Common myeloid progenitor, CD34-positive (primary cell): Measurements from ENCODE around the gene DAPK1.
"Not testable (repeated sequence)": the region's sequence is repeated elsewhere in the genome, so short reads cannot be mapped to it uniquely, and the experiment has no call there.

Source experiments
- CTCF ChIA-PET: fragments of 350-600 bp; sonication (Branson Sonifier 250); formaldehyde crosslinking; loops from one replicate; lab custom pipeline; 2021; ENCODE audit warnings: antibody characterized with exemption; lab: Charles Lee
- POLR2A ChIA-PET: fragments of 350-600 bp; sonication (Branson Sonifier 250); formaldehyde crosslinking; loops from one replicate; lab custom pipeline; 2021; ENCODE audit warnings: antibody characterized with exemption; lab: Charles Lee
- DNase-seq, 3 donors: peaks; one replicate each; pipeline versions ENCODE4 v3.0.0 to v3.0.0-alpha.2; 2013
- H3K27ac ChIP-seq, 2 experiments: 1 replicate in 1 of 2; 2 replicates in 1 of 2; pipeline ENCODE4 v1.7.0; 2013; ENCODE audit warnings: inconsistent platforms in 2 of 2, low read length in 2 of 2, mild to moderate bottlenecking in 2 of 2, low read depth in 1 of 2, moderate library complexity in 1 of 2; ENCODE audit not compliant: severe bottlenecking in 2 of 2, insufficient read depth in 1 of 2, poor library complexity in 1 of 2
- H3K27me3 ChIP-seq, 5 experiments: replicated peaks in 2 of 5; 1 replicate in 3 of 5; 2 replicates in 2 of 5; pipeline versions ENCODE4 v1.6.1 to v1.7.0; 2013; ENCODE audit warnings: low read length in 4 of 5, mild to moderate bottlenecking in 2 of 5, moderate library complexity in 2 of 5, inconsistent platforms in 1 of 5; ENCODE audit not compliant: insufficient read depth in 5 of 5, control insufficient read depth in 4 of 5
- H3K36me3 ChIP-seq, 4 experiments: 1 replicate in 2 of 4; 2 replicates in 2 of 4; pipeline versions ENCODE4 v1.6.1 to v1.7.0; 2013; ENCODE audit warnings: low read length in 3 of 4, control low read depth in 1 of 4, mild to moderate bottlenecking in 1 of 4; ENCODE audit not compliant: control insufficient read depth in 4 of 4, insufficient read depth in 4 of 4
- H3K4me1 ChIP-seq, 4 experiments: 1 replicate in 3 of 4; 2 replicates in 1 of 4; pipeline versions ENCODE4 v1.6.1 to v1.7.1; 2013; ENCODE audit warnings: low read length in 3 of 4, mild to moderate bottlenecking in 3 of 4, control low read depth in 1 of 4, inconsistent platforms in 1 of 4, moderate library complexity in 1 of 4; ENCODE audit not compliant: control insufficient read depth in 4 of 4, insufficient read depth in 4 of 4; ENCODE audit errors: control extremely low read depth in 1 of 4
- H3K4me3 ChIP-seq, 7 experiments: 1 replicate in 4 of 7; 2 replicates in 3 of 7; pipeline versions ENCODE4 v1.5.1 to v1.7.0; 2013; ENCODE audit warnings: mild to moderate bottlenecking in 7 of 7, low read length in 6 of 7, moderate library complexity in 6 of 7, inconsistent platforms in 2 of 7, low read depth in 2 of 7, control low read depth in 1 of 7; ENCODE audit not compliant: insufficient read depth in 4 of 7, control insufficient read depth in 1 of 7; ENCODE audit errors: extremely low read depth in 1 of 7
- H3K9me3 ChIP-seq, 5 experiments: 1 replicate in 4 of 5; 2 replicates in 1 of 5; pipeline versions ENCODE4 v1.6.1 to v1.7.1; 2013; ENCODE audit warnings: low read length in 4 of 5, mild to moderate bottlenecking in 2 of 5, inconsistent platforms in 1 of 5, low read depth in 1 of 5, moderate library complexity in 1 of 5; ENCODE audit not compliant: control insufficient read depth in 4 of 5, insufficient read depth in 2 of 5; ENCODE audit errors: control extremely low read depth in 1 of 5
- WGBS: methylation state at CpG from one replicate; pipeline ENCODE4 v1.1.5; 2013; ENCODE audit not compliant: insufficient coverage; 5-methylcytosine and 5-hydroxymethylcytosine counted together

The DAPK1 gene

DNA sequence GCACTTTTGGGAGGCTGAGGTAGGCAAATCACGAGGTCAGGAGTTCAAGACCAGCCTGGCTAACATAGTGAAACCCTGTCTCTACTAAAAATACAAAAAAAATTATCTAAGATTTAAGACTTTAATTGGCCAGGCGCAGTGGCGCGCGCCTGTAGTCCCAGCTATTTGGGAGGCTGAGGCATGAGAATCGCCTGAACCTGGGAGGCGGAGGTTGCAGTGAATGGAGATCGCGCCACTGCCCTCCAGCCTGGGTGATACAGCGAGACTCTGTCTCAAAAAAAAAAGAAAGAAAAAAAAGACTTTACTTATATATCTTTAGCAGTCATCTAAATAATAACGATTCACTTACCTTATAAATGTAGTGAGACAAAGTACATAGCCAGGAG is 3.6 kb downstream of the DAPK1 start:
- POLR2A ChIA-PET, DNase-seq, H3K9me3 ChIP-seq, H3K27me3 ChIP-seq: not testable (repeated sequence)
- WGBS: 93% methylated on average over 7 of the region's 11 CpGs
- Histone ChIP-seq H3K4me1 (peaks cover 47 to 82% (median 66%) of the 10 kb centered on the region in 4 experiments), H3K36me3 (peaks cover 7 to 11% (median 8%) of the 10 kb centered on the region in 4 experiments), H3K27ac (peak overlapping the region; percentile 15 to 63), H3K4me3 (peak overlapping the region in 4 of 7 experiments; percentile 46 to 98 (median 76))
- CTCF ChIA-PET: interaction anchor here (0.6 to 1.7 kb wide), 5 partner anchors 14 to 183 kb away, joined by 3 to 11 read pairs (median 3); no protein-coding TSS in a partner anchor

DNA sequence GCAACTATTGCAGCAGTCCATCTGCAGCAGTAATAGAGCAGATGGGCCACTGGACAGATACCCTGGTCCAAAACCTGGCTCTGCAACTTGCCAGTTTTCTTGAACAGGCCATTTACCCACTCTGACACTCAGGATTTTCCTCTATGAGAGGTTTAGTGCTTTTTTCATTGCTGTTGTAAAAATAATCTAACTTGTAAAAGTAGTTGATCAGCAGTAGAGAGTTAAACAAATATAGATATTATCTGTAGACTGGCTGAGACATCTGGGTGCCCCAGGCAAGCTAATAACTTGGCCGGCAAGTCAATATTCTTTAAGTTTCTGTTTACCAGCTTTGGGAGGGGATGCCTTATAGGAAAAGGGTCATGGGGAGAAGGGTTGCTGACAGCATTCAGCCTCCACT is 4.1 kb downstream of the DAPK1 start:
- Histone ChIP-seq H3K4me3 (peak overlapping the region in 6 of 7 experiments; percentile 16 to 98 (median 49)), H3K27ac (peak overlapping the region; percentile 15 to 63), H3K9me3 (peaks cover 0 to 3% (median 0%) of the 10 kb centered on the region in 5 experiments), H3K4me1 (peaks cover 47 to 81% (median 65%) of the 10 kb centered on the region in 4 experiments), H3K27me3 (no peaks in the 10 kb centered on the region), H3K36me3 (peaks cover 7 to 16% (median 11%) of the 10 kb centered on the region in 4 experiments)
- DNase-seq: no peak
- CTCF ChIA-PET: interaction anchor here (0.6 to 1.7 kb wide), 8 partner anchors 14 to 183 kb away, joined by 3 to 11 read pairs (median 3); no protein-coding TSS in a partner anchor
- POLR2A ChIA-PET: no interaction called here
- WGBS: 17% methylated on average over 1 of the region's 1 CpG

DNA sequence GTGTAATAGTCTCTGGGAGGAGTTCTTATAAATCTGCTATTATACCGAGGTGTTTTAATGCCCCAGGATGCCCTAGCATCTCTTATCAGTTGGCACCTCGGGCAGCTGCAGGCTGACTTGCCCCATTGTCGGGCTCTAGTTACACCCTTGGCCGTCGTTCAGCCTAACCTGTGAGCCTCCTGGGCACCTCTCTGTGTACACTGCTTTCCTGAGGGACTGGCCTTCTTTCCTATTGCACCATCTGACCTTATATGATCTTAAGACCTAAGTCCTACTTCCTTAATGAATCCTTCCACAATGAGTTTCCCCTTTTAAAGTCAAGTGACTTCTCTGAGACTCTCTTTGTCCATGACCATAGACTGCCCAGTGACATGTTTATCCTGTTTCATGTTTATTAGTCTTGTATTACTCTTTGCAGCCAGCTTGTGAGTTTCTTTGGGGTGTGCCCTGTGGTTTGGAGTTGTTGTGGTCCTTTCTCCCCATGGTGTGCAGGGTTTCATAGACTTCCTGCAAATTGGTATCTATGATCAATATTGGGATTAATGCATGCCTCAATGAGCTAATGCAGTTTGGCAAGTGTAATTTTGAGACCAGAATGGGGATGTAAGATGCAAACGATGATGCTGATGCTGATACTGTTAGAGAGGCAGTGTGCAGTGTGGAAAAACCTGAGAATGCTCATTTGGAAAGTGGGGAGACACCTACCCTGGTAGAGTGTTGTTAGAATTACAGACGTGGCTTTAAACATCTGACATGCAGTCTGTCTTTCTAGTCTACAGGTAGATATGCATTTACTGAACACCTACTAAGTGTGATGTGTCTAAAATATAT is 4.9 kb downstream of the DAPK1 start:
- WGBS: 12% methylated on average over 7 of the region's 7 CpGs
- CTCF ChIA-PET: interaction anchor here (1.0 to 1.9 kb wide), 9 partner anchors 13 to 111 kb away, joined by 3 to 11 read pairs (median 3); no protein-coding TSS in a partner anchor
- Histone ChIP-seq H3K36me3 (peaks cover 7 to 21% (median 15%) of the 10 kb centered on the region in 4 experiments), H3K9me3 (peaks cover 0 to 3% (median 0%) of the 10 kb centered on the region in 5 experiments), H3K4me3 (peak overlapping the region in 6 of 7 experiments; percentile 16 to 98 (median 49)), H3K27me3 (no peaks in the 10 kb centered on the region), H3K27ac (peak overlapping the region; percentile 15 to 63), H3K4me1 (peaks cover 43 to 83% (median 60%) of the 10 kb centered on the region in 4 experiments)
- POLR2A ChIA-PET: no interaction called here
- DNase-seq: peak in 1 of 3 donors; percentile 45

DNA sequence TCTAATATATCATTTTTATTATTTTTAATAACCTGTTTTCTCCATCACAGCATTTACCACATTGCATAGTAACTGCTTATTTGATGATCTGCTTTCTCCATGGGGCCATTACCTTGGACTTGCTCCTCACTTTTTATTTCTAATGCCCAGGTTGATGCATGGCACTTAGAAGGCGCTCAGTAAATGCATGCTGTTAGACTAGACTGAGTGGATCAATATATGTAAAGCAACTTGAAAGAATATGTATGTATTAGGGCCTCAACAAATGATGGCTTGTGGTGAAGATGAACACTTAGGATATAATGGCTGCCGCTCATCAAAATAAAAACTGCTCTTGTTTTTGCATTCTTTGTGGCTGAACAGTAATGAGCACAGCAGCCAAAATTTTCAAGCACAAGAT is 5.8 kb downstream of the DAPK1 start:
- Histone ChIP-seq H3K4me1 (peaks cover 43 to 82% (median 57%) of the 10 kb centered on the region in 4 experiments), H3K36me3 (peaks cover 7 to 23% (median 15%) of the 10 kb centered on the region in 4 experiments), H3K27ac (peak overlapping the region in 1 of 2 experiments; percentile 73), H3K27me3 (no peaks in the 10 kb centered on the region), H3K9me3 (peaks cover 0 to 3% (median 0%) of the 10 kb centered on the region in 5 experiments), H3K4me3 (peak overlapping the region in 3 of 7 experiments; percentile 43 to 57 (median 44))
- WGBS: 100% methylated on average over 1 of the region's 2 CpGs
- ChIA-PET POLR2A (no interaction called here), CTCF (interaction anchor here (0.9 to 1.9 kb wide), 5 partner anchors 15 to 54 kb away, joined by 3 to 9 read pairs (median 3); no protein-coding TSS in a partner anchor)
- no peak for DNase-seq

DNA sequence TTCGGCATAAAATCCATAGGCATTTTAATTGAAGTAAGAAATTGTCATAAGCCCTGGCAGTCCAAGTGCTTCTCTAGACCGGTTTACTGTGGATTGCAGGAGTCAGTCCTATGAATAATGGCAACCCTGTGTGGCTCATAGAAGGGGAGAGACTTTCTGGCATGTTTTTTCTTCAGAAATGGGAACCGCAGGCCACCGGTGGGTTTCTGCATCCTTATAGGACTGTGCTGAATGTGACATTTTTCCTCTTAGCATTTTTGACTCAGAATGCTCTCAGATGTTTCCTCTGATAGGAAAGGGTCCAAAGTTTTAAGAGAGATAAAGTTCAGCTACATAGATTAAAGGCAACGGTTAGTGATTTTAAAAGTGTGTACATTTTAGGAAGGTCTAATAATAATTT is 6.3 kb downstream of the DAPK1 start:
- H3K27me3 ChIP-seq: no peaks in the 10 kb centered on the region
- peaks cover 43 to 85% (median 55%) of the 10 kb centered on the region in 4 experiments for H3K4me1 ChIP-seq
- peaks cover 0 to 3% (median 0%) of the 10 kb centered on the region in 5 experiments for H3K9me3 ChIP-seq
- H3K27ac ChIP-seq: peak overlapping the region; percentile 59 to 73
- peak; percentile 89 to 97 (median 96) for DNase-seq
- POLR2A ChIA-PET: interaction anchor here (0.6 to 1.0 kb wide), 2 partner anchors 15 to 66 kb away, joined by 3 read pairs; no protein-coding TSS in a partner anchor
- H3K4me3 ChIP-seq: peak overlapping the region in 5 of 7 experiments; percentile 2 to 57 (median 44)
- peaks cover 7 to 23% (median 16%) of the 10 kb centered on the region in 4 experiments for H3K36me3 ChIP-seq
- WGBS: 0% methylated on average over 4 of the region's 5 CpGs
- CTCF ChIA-PET: interaction anchor here (0.9 to 1.9 kb wide), 6 partner anchors 14 to 53 kb away, joined by 3 to 9 read pairs (median 4); no protein-coding TSS in a partner anchor

DNA sequence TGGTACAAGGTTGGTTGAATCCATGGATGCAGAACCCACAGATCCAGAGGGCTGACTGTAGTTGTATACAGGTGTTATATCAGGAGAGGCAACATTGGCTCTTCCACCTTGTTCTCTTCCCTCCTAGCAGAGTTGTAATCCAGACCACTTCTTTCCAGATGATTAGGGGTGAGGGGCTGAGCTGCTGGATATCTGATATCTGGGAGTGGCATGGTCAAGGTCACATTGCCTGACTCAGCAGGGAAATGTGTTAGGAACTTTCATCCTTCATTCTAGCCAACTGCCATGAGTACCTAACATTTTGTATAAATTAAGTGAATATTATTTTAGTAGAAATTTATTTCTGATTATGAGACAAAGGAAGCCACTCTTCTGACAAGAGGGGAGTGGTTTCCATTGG is 7.3 kb downstream of the DAPK1 start:
- Histone ChIP-seq H3K36me3 (peaks cover 8 to 29% (median 17%) of the 10 kb centered on the region in 4 experiments), H3K9me3 (peaks cover 0 to 3% (median 0%) of the 10 kb centered on the region in 5 experiments), H3K27ac (peak overlapping the region; percentile 59 to 73), H3K4me1 (peaks cover 40 to 83% (median 53%) of the 10 kb centered on the region in 4 experiments), H3K27me3 (no peaks in the 10 kb centered on the region), H3K4me3 (peak overlapping the region in 3 of 7 experiments; percentile 3 to 51 (median 30))
- no peak for DNase-seq
- ChIA-PET POLR2A (interaction anchor here (1.0 kb wide), 1 partner anchor 65 kb away, joined by 3 read pairs; no protein-coding TSS in a partner anchor), CTCF (interaction anchor here (0.8 to 1.8 kb wide), 2 partner anchors 11 to 31 kb away, joined by 3 to 5 read pairs; no protein-coding TSS in a partner anchor)
